ENCODE measurements around the gene SUSD4. TPM values are rescaled to one million over a fixed set of nuclear protein-coding genes. Genes with fewer than 3 reads are reported as not detected.

Gene SUSD4
- total RNA-seq, 1 experiment from 2014 or later, result 2.3 TPM

GRCh38 chr1:223243441-223244050, 120.4 kb downstream of the SUSD4 start:
- DNase-seq (ENCODE audit: unreplicated experiment), result no peak
- H3K36me3 Mint-ChIP-seq (ENCODE audit: insufficient read depth, unreplicated experiment), result no peaks in the 10 kb centered on the region
- TF ChIP-seq CTCF (IDR thresholded peaks at IDR 0.05; ENCODE audit: unreplicated experiment), result no peak
- no peak overlapping the region for H3K4me3 Mint-ChIP-seq (ENCODE audit: unreplicated experiment)
- no peak overlapping the region for H3K27ac Mint-ChIP-seq (ENCODE audit: low read depth, unreplicated experiment)
- H3K27me3 Mint-ChIP-seq (ENCODE audit: insufficient read depth, unreplicated experiment), result no peaks in the 10 kb centered on the region
- no peaks in the 10 kb centered on the region for H3K9me3 Mint-ChIP-seq (ENCODE audit: unreplicated experiment)
- BruUV-seq (replicated peaks), result no TSS peak
- CTCF ChIA-PET, result interaction anchor here (0.9 to 1.5 kb wide), 2 partner anchors 47 to 103 kb away, joined by 4 to 5 read pairs; no protein-coding TSS in a partner anchor
- H3K4me1 Mint-ChIP-seq (ENCODE audit: insufficient read depth, unreplicated experiment), result peaks cover 6% of the 10 kb centered on the region
- intact Hi-C loops (cut with micrococcal nuclease), result loop anchor here (2.0 kb wide), 1 partner anchor 109 kb away; no protein-coding TSS in a partner anchor
- POLR2A ChIA-PET, result no interaction called here

- no peak overlapping the region for H3K4me3 Mint-ChIP-seq (ENCODE audit: unreplicated experiment)
- no peaks in the 10 kb centered on the region for H3K27me3 Mint-ChIP-seq (ENCODE audit: insufficient read depth, unreplicated experiment)
- ChIA-PET POLR2A (no interaction called here), CTCF (interaction anchor here (1.5 kb wide), 1 partner anchor 102 kb away, joined by 5 read pairs; no protein-coding TSS in a partner anchor)
- H3K27ac Mint-ChIP-seq (ENCODE audit: low read depth, unreplicated experiment), result no peak overlapping the region
- no peak for TF ChIP-seq CTCF (IDR thresholded peaks at IDR 0.05; ENCODE audit: unreplicated experiment)
- H3K36me3 Mint-ChIP-seq (ENCODE audit: insufficient read depth, unreplicated experiment), result no peaks in the 10 kb centered on the region
- intact Hi-C loops (cut with micrococcal nuclease), result no loop called here
- H3K4me1 Mint-ChIP-seq (ENCODE audit: insufficient read depth, unreplicated experiment), result peaks cover 6% of the 10 kb centered on the region
- DNase-seq (ENCODE audit: unreplicated experiment), result no peak
- no peaks in the 10 kb centered on the region for H3K9me3 Mint-ChIP-seq (ENCODE audit: unreplicated experiment)
- no TSS peak for BruUV-seq (replicated peaks)
Measured at GRCh38 chr1:223242971-223243370, 121.0 kb downstream of the SUSD4 start.

- H3K36me3 Mint-ChIP-seq (ENCODE audit: insufficient read depth, unreplicated experiment), result no peaks in the 10 kb centered on the region
- H3K27me3 Mint-ChIP-seq (ENCODE audit: insufficient read depth, unreplicated experiment), result no peaks in the 10 kb centered on the region
- intact Hi-C loops (cut with micrococcal nuclease), result no loop called here
- H3K9me3 Mint-ChIP-seq (ENCODE audit: unreplicated experiment), result peaks cover under 1% of the 10 kb centered on the region
- no peak overlapping the region for H3K27ac Mint-ChIP-seq (ENCODE audit: low read depth, unreplicated experiment)
- peak; percentile 30 for DNase-seq (ENCODE audit: unreplicated experiment)
- H3K4me3 Mint-ChIP-seq (ENCODE audit: unreplicated experiment), result no peak overlapping the region
- POLR2A ChIA-PET, result interaction anchor here (0.7 kb wide), 2 partner anchors 13 to 1101 kb away, joined by 3 read pairs; no protein-coding TSS in a partner anchor
- CTCF ChIA-PET, result interaction anchor here (0.6 to 1.5 kb wide), 2 partner anchors 102 to 1659 kb away, joined by 4 to 5 read pairs; no protein-coding TSS in a partner anchor
- no TSS peak for BruUV-seq (replicated peaks)
- TF ChIP-seq CTCF (IDR thresholded peaks at IDR 0.05; ENCODE audit: unreplicated experiment), result no peak
- H3K4me1 Mint-ChIP-seq (ENCODE audit: insufficient read depth, unreplicated experiment), result peaks cover 6% of the 10 kb centered on the region
Measured at GRCh38 chr1:223242382-223242955, 121.5 kb downstream of the SUSD4 start.

GRCh38 chr1:223240122-223240521, 123.9 kb downstream of the SUSD4 start:
- no peak for DNase-seq (ENCODE audit: unreplicated experiment)
- Mint-ChIP-seq H3K27me3 (ENCODE audit: insufficient read depth, unreplicated experiment) (no peaks in the 10 kb centered on the region), H3K27ac (ENCODE audit: low read depth, unreplicated experiment) (no peak overlapping the region), H3K4me3 (ENCODE audit: unreplicated experiment) (no peak overlapping the region), H3K36me3 (ENCODE audit: insufficient read depth, unreplicated experiment) (no peaks in the 10 kb centered on the region), H3K9me3 (ENCODE audit: unreplicated experiment) (peaks cover 10% of the 10 kb centered on the region), H3K4me1 (ENCODE audit: insufficient read depth, unreplicated experiment) (peaks cover 9% of the 10 kb centered on the region)
- ChIA-PET CTCF (no interaction called here), POLR2A (interaction anchor here (2.2 kb wide), 1 partner anchor 10 kb away, joined by 11 read pairs; no protein-coding TSS in a partner anchor)
- intact Hi-C loops (cut with micrococcal nuclease), result no loop called here
- no peak for TF ChIP-seq CTCF (IDR thresholded peaks at IDR 0.05; ENCODE audit: unreplicated experiment)
- no TSS peak for BruUV-seq (replicated peaks)
